ENCODE results near the gene PRSS53.

PRSS53 gene

DNA sequence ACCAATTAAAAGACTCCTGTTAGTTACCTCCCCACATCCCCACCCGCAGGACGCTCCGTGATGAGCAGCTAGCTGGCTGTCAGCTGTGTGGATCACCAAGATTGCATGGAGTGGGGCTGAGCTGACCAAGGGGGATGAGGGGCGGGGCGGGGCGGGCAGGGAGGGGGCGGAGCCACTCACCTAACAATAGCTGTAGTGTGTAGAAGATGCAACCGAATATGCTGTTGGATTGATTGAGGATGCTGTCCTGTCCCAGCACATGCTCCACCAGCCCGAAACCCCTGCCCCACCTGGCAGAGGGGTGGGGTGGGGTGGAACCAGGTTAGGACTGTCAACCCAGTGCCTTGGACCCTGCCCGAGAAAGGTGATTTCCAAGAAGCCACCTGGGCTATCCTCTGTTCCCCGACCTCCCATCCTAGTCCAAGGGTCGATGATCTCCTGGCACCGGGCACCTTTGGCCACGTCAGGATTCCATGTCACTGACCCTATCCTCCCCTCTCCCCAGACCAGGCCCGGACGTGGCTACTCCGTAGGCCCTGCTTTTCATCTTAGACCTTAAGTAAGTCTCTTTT is 4.5 kb upstream of the PRSS53 start:
- no peak for DNase-seq

DNA sequence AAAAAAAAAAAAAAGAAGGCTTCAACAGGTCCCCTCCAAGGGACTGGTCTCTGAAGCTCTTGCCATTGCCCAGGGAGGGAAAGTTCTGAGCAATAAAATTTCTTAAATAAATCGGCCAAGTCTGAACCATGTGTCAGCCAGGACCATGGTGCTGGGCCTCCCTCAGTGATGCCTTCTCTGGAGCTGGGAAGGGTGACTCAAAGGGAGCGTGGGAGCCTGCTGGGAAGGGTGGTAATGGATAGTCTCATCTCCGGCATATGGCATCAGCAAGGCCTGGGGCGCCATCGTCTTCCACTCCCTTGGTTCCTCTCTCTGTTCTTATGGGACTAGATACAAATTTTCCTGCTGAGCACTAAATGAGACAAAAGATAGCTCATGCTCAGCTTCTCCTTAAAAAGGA is 3.6 kb upstream of the PRSS53 start:
- DNase-seq: no peak

DNA sequence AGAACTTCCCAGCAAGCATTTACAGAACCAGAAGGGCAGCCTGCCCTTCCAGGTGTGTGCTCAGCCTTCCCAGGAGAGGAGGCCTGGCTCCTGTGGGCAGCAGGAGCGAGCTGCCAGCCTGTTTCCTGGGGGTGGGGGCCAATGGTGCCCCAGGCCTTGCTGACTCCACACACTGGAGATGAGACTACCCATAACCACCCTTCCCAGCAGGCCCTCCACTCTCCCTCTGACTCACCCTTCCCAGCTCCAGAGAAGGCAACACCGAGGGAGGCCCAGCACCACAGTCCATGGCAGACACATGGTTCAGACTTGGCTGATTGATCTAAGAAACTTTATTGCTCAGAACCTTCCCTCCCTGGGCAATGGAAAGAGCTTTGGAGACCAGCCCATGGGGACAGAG is 1.8 kb upstream of the PRSS53 start:
- DNase-seq: no peak

DNA sequence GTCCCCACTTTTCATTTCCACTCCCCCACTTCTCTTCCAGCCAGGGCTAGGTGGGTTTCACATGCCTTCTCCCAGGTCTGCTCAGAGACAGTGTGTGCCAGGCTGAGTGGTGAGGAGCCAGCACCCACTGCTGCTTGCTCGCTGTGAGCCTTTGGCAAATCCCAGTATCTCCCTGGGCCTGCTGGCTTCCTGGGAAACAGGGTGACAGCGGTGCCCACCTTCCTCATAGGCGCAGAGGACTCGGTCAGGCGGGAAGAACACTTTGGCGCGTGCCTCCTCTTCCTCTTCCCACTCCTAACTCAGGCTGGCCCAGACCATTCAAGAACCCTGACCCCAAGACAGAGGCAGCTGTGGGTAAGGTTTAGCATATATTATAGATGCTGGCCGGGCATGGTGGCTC is 456 bp upstream of the PRSS53 start:
- no peak for DNase-seq

DNA sequence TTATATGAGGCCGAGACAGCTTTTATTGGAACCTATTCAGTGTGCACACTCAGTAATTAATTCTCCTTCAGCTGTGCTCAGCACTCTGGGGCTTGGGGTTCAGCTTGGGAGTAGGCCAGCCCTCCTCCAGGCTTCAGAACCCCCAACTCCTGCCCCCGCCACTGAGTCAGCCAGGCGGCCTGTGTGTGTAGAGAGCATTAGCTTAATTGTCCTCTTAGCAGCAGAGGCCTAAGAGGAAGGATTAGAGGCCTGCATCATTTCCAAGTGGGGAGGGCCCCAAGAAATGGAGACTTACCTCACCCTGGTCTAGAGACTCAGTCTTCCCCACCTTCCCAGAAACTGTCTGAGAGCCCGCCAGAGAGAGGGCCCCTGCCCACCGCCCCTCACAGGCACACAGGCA is 772 bp downstream of the PRSS53 start:
- no peak for DNase-seq

DNA sequence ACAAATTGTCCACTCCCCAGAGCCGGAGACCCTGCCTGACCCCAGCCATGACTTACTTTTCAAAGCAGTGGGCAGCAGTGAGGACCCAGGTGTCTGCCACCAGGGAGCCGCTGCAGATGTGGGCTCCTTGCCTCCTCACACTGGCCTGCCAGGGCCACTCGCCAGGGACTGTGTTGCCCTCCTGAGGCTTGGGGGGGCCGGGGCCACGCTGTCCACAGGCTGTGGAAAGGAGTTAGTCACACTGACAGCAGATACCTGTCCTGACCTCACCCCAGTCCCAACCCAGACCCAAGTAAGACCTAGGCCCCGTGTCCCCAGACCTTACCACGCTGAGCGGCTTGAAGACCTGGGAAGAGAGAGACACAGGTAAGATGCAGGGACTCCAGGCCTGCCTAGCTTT is 1.3 kb downstream of the PRSS53 start:
- no peak for DNase-seq

DNA sequence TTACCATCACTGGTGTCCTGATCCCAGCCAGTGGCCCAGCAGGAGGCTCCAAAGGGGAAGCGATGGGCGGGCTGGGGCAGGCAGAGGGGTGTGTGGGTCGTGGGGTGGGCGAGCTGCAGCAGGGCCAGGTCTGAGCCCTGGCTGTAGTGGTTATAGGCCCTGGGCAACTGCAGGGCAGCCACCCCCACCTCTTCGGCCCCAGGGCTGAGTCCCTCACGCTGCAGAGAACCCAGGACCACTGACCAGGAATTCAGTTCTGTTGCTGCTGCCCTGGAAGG is 2.2 kb downstream of the PRSS53 start:
- DNase-seq: no peak

DNA sequence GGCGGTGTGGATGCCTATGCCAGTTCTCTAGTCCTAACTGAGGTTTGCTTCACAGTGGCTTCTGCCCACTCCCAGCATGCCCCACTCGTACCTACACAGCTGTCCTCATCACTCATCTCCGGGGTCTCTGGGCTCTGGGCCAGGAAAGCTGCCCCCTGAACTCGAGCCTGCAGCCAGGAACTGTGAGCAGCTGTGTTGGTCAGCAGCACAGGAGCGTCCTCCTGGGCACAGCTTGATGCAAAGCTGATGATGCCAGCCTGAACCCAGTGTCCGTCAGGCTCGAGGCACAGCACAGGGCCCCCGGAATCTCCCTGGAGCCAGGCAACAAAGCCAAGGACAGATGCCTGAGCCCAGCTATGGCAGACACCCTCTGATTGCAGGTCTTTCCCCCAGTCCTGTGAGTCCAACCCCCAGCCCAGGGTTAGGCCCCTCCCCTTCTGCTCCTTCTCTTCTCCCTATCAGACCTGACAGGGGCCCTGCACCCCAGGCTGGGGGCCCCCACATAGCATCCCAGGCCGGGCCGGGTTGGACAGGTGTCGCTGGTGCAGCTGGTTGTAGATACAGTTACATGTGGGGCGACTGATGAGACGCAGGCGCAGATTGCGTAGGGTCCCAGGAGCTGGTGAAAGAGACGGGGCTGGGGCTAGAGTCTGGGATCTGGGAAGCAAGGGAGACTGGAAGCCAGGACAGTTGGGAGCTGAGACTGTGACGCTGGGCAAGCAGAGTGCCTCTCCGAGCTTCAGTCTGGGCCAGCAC is 2.7 kb downstream of the PRSS53 start:
- no peak for DNase-seq

DNA sequence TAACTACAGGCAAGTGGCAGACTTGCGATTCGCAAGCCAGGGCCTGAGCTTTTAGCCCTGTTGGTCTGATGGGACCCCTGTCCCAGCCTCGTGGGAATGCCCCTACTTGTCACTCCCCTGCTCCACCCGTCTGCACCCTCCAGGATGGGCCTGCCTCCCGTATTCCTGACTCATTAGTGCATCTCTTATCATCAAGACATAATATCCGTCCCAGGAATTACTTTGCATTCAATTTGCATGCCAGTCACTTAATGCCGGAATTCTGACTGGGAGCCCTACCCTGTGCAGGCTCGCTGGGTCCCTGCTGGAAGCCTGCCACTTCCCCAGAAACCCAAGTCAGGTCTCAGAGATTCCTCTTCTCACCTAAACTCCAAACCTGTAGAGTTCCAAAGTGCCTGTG is 3.3 kb downstream of the PRSS53 start:
- no peak for DNase-seq

DNA sequence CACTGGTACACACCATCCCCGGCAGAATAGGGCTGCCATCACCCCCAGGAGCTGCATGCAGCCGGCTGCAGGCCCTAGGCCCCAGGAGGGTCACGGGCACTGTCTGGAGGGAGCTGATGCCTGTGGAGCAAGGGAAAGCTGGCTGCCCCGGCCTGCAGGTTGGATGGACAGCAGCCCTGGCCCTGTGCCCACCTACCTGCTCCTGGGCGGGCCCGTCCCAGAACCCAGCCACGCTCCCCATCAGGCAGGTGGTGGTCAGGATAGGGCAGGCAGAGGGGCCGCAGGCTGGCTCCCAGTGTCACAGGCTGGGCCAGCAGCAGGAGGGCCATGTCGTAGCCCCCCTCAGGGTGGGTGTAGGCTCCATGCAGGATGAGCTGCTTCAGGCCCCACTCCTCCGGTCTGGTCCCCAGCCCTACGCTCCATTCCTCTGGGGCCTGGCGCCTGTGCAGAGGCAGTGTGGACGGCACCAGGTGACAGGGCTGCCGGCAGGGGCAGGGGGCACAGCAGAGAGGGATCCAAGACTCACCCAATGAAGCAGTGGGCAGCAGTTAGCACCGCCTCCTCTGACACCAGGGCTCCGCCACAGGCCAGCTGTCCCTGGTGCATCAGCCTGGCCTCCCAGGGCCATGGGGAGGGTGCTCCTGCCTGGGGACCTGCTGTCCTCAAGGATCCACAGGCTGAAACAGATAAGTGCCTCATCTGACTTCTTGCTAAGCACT is 4.0 kb downstream of the PRSS53 start:
- no peak for DNase-seq

DNA sequence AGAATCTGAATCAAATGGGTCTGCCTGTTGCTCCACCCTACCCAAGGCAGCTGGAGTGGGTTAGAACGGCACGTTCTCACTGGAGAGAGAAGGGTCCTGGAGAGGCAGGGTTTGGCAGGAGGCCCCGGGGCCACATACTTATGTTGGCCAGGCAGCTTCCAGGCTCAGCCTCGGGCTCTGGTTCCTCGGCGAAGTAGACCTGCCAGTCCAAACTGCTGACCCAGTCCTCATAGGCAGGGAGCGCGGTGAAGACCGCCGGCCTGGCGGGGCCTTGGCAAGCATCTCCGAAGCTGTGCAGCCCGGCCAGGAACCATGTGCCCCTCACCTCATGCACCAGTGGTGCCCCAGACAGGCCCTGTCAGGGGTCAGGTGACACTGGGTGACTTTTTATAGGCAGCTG is 4.8 kb downstream of the PRSS53 start:
- no peak for DNase-seq

DNA sequence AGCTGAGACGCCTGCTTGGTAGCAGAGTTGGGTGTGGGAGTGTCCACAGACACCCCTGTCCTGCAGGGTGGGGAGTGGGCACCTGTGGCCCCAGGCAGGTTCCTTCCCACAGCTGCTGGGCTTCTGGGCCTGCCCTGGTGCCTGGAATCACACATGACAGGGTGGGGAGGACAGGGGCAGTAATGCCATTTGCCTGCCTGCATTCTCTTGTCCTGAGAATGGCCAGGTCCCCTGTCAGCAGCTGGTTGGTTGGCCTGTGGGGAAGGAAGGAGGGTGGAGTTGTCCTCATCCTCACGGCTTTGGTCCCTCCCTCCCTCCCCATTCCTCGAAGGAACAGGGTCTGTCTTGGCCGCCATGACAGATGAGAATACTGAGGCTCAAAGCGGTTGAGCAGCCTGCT is 5.2 kb downstream of the PRSS53 start:
- no peak for DNase-seq

DNA sequence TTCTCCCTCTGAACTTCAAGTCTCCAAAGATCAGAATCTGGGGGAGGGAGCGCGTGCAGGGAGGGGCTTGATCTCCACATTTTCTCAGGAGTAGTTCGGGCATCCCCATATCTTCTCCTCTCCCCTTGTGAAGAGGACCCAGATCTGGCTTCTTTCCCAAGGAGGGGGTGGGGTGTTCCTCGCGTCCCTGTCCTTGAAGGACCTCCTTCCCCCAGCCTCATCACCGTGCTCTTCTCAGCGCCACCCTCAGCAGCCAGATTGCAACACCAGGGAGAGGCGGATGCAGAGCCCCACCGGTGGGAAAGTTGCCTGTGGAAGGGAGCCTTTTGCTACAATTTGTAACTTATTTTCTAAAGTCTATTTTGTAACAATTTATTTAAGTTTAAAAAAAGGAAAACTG is 5.7 kb downstream of the PRSS53 start:
- DNase-seq: no peak

DNA sequence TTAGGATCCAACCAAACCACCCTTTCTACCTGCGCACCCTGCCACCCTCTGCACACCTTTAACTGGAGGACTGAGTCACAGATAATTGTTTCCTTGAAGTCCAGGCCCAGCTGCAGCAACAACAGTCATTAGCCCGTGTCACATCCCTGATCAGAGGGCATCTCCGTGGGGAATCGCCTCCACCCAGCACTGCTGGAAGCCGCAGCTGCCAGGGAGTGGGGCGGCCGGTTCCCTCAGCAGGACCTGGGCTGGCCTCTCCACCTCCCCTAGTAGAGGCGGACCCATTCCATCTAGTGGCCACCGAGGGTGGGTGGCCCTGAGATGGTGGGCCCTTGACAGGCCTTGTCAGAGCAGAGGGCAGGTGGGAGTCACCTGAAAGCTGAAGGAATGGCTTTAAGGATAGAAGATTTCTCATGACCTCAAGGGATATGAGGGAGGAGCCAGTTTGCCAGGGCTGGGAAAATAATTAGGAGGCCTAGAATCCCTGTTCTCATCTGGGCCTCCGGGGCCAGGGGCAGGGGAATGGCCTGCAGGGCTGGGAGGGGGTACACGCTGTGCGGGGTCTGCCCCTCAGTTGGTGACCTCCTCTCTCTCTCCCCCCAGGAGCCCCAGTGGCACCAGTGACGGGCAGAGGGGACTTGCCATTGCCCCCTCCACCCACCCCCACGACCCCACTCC is 6.2 kb downstream of the PRSS53 start:
- DNase-seq: no peak

DNA sequence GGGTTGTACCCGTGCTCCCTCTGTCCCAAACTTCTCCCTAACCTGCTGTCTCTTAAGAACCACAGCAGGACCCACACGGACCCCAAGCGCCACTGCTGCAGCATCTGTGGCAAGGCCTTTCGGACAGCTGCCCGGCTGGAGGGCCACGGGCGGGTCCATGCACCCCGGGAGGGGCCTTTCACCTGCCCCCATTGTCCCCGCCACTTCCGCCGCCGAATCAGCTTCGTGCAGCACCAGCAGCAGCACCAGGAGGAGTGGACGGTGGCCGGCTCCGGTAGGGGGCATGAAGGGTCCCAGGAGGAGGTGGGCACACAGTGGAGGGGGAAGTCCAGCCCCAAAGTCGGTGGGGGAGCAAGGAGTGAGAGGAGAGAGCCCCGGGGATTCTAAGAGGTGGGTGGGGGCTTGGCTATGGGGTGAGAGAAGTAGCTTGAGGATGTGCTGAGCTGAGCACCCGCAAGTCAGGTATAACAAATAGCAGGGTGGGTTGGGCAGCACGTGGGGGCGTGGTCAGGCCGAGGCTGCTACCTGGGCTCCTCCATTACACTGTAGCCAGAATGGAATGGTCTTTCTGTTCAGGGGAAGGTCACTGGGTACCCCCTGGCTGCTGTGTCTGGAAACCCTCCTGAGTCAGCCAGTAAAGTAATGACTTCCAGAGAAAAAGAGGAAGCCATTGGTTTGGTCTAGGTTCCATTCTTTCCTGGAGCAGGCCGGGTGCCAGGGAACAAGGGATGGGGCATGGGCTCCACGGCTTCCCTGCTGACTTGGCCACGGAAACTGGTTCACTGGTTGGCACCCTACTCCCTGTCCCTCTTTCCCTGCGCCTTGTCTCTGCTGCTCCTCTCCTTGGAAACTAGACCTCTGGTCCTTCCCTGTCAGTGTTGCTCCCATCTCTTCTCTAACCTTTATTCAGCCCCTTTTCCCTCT is 7.1 kb downstream of the PRSS53 start:
- no peak for DNase-seq

DNA sequence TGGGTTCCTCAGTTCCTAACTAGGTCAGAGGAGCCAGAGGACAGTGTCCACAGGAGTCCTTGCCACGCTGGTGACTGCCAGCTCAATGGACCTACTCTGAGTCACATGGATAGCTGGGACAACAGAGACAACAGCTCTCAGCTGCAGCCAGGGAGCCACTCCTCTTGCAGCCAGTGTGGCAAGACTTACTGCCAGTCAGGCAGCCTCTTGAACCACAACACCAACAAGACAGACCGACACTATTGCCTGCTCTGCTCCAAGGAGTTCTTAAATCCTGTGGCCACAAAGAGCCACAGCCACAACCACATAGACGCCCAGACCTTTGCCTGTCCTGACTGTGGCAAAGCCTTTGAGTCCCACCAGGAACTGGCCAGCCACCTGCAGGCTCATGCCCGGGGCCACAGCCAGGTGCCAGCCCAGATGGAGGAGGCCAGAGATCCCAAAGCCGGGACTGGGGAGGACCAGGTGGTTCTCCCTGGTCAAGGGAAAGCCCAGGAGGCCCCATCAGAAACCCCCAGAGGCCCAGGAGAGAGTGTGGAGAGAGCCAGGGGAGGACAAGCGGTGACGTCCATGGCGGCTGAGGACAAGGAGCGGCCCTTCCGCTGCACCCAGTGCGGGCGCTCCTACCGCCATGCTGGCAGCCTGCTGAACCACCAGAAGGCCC is 7.9 kb downstream of the PRSS53 start:
- DNase-seq: no peak

DNA sequence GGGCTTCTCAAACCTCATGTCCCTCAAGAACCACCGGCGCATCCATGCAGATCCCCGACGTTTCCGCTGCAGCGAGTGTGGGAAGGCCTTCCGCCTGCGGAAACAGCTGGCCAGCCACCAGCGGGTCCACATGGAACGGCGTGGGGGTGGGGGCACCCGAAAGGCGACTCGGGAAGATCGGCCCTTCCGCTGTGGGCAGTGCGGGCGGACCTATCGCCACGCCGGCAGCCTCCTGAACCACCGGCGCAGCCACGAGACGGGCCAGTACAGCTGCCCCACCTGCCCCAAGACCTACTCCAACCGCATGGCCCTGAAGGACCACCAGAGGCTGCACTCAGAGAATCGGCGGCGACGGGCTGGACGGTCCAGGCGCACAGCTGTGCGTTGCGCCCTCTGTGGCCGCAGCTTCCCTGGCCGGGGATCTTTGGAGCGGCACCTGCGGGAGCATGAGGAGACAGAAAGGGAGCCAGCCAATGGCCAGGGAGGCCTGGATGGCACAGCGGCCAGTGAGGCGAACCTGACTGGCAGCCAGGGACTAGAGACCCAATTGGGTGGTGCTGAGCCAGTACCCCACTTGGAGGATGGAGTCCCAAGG is 8.6 kb downstream of the PRSS53 start:
- no peak for DNase-seq

DNA sequence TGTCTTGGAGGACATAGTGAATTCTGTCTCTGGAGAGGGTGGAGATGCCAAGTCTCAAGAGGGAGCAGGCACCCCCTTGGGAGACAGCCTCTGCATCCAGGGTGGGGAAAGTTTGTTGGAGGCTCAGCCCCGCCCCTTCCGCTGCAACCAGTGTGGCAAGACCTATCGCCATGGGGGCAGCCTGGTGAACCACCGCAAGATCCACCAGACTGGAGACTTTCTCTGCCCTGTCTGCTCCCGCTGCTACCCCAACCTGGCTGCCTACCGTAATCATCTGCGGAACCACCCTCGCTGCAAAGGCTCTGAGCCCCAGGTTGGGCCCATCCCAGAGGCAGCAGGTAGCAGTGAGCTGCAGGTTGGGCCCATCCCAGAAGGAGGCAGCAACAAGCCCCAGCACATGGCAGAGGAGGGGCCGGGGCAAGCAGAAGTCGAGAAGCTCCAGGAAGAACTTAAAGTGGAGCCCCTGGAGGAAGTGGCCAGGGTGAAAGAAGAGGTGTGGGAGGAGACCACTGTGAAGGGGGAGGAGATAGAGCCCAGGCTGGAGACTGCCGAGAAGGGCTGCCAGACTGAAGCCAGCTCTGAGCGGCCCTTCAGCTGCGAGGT is 9.3 kb downstream of the PRSS53 start:
- DNase-seq: no peak

DNA sequence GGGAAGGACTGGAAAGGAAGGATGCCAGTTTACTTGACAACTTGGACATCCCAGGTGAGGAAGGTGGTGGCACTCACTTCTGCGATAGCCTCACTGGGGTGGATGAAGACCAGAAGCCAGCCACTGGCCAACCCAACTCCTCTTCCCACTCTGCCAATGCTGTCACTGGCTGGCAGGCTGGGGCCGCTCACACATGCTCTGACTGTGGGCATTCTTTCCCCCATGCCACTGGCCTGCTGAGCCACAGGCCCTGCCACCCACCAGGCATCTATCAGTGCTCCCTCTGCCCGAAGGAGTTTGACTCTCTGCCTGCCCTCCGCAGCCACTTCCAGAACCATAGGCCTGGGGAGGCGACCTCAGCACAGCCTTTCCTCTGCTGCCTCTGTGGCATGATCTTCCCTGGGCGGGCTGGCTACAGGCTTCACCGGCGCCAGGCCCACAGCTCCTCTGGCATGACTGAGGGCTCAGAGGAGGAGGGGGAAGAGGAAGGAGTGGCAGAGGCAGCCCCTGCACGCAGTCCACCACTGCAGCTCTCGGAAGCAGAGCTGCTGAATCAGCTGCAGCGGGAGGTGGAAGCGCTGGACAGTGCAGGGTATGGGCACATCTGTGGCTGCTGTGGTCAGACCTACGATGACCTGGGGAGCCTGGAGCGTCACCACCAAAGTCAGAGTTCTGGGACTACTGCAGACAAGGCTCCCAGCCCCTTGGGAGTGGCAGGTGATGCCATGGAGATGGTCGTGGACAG is 10.0 kb downstream of the PRSS53 start:
- no peak for DNase-seq

DNA sequence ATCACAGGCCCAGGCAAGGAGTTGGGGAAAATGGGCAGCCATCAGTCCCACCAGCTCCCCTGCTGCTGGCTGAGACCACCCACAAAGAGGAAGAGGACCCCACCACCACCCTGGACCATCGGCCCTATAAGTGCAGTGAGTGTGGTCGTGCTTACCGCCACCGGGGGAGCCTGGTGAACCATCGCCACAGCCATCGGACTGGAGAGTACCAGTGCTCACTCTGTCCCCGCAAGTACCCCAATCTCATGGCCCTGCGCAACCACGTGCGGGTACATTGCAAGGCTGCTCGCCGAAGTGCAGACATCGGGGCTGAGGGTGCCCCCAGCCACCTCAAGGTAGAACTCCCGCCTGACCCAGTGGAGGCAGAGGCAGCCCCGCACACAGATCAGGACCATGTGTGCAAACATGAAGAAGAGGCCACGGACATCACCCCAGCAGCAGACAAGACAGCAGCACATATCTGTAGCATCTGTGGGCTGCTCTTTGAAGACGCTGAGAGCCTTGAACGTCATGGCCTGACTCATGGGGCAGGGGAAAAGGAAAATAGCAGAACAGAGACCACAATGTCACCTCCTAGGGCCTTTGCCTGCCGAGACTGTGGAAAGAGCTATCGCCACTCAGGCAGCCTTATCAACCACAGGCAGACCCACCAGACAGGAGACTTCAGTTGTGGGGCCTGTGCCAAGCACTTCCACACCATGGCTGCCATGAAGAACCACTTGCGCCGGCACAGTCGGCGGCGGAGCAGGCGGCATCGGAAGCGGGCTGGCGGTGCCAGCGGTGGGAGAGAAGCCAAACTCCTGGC is 10.9 kb downstream of the PRSS53 start:
- no peak for DNase-seq
